GM10847 (cell line): Measurements from ENCODE around the gene ZDHHC3.

Experiments
- POLR2A ChIP-seq: IDR thresholded peaks from 2 replicates; pipeline ENCODE4 v1.6.1; 2011; ENCODE audit not compliant: insufficient read length; ENCODE audit errors: extremely low read depth

Gene ZDHHC3

DNA sequence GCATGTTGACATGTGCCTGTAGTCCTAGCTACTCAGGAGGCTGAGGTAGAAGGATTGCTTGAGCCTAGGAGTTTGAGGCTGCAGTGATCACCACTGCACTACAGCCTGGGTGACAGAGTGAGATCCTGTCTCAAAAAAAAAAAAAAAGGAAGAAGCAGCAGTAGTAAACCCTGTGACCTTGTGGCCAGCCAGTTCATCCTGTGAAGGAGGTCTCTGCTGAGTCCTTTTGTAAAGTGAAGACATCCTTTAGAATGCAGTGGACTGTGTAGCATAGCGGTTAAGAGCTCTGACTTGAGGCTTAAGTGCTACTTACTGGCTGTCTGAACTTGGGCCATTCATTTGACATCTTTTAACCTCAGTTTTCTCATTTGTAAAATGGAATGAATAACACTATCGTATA is 8.4 kb upstream of the ZDHHC3 start:
- TF ChIP-seq POLR2A = no peak

DNA sequence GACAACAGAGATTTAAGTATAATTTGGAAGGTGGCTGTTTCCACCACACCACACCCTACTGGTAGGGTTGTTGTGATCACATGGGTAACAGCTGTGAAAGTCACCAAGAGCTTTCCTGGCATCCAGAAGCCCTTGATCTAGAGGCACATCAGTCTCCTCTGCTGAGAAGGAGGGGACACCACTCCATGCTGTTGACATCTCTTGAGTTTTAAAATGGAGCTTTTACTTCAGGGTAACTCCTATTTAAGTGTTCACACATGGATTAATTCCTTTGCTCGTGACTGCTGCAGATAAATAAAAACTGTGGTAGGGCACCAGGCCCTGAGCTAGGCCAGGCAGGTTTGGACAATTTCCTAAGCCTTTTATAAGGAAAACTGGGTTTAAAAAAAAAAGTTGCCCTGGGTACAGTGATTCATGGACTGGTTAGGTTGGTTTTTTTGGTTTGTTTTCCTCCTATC is 7.5 kb upstream of the ZDHHC3 start:
- TF ChIP-seq POLR2A = no peak

DNA sequence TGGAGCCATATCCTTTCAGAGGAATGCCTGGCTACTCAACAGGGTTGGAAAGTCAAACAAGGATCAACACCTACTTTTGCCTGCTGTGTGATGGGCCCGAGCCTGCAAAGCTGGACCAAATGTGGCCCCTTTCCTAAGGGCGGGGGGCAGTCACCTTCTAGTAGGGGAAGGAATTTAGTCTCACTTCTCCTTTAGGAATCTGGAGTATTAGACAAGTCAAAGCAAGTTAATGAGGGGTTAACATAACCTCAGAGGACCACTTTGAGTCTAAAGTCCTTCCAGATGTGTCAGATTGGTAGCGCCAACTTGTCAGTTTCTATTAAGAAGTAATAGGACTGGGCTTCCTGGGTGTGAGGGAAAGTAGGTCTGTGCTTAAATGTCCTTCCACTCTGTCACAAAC is 6.8 kb upstream of the ZDHHC3 start:
- TF ChIP-seq POLR2A = no peak

DNA sequence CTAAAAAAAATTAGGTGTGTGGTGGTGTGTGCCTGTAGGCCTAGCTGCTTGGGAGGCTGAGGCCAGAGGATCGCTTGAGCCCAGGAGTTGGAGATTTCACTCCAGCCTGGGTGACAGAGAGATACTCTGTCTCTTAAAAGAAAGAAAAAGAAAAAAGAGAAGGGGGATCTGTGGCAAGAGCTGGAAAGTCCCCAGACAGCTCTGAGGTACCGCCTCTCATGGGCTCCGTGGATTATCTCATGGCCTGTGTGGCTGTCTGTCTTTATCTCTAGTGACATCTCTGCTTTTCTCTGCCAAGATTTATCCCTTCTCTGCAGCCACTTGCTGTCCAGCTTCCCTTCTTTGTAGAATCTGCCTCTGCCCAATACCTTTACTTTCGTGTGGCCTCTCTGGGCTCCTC is 5.8 kb upstream of the ZDHHC3 start:
- TF ChIP-seq POLR2A = no peak

DNA sequence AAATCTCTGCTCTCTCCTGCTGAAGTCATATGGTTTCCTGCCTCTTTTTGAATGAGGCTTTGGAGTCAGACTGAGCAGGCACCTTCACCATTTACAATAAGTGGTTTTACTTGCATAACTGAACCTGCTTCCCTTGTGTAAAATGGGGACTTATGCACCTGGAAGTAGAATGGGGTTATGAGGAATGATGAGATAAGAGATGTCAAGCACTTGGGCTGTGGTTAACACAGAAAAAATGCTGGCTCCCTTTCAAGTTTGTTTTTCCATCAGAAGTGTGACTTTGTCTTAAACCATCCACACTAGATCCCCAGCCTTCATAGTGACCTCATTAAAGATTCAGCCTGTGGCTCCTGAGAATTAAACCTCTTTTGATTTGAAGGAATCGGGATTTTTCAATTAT is 5.2 kb upstream of the ZDHHC3 start:
- no peak for TF ChIP-seq POLR2A

DNA sequence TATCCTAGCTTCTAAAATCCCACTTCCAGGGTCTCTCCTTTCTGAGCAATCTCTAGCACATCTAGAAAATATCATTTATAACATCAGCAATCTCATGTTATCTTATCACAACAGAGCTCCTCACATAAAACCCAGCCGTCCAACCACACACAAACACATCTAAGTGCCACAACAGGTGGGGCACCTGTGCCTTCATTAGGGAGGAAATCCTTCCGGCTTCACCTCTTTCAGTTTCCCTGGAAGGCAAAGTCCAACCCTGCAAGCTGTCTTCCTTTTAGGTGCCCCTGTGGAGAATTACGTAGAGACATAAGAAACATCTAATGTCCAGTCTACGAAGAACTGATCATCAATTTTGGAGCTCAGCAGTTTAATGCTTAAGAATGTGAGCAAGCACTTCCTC is 1.6 kb downstream of the ZDHHC3 start:
- no peak for TF ChIP-seq POLR2A

- TF ChIP-seq POLR2A = no peak
Observed at GRCh38 chr3:44970926-44971490, 5.0 kb downstream of the ZDHHC3 start.

- no peak for TF ChIP-seq POLR2A
Observed at GRCh38 chr3:44969828-44970179, 6.2 kb downstream of the ZDHHC3 start.

DNA sequence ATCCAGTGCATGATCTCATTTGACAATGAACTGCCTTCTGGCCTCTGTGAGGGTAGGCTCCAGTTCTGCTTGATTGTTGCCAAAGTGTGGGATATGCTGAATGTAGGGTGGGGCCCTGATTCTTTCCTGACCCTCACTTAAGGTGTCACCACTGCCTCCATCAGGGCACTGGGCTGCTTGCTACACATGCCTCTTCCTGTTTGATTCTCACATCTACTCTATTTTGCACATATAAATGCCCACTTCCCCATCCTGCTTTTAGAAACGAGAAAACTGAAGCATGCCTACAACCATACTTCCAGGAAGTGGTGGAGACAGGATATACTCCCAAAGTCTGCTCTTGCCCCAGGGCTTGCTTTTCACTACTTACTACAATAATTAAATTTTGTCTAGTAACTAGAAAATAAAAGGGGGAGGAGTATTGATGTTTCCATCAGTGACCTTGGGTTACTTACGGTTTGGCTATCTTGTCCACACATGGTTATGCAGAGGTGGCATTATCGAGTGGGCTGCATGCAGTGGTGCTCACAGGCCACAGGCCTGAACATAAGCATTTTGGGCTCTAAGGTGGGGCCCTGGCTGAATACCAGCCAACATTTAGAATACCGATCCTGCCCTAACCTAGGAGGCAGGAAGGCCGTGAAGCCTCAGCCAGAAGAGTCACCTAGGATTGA is 6.7 kb downstream of the ZDHHC3 start:
- no peak for TF ChIP-seq POLR2A

- no peak for TF ChIP-seq POLR2A
Observed at GRCh38 chr3:44968447-44968858, 7.5 kb downstream of the ZDHHC3 start.

DNA sequence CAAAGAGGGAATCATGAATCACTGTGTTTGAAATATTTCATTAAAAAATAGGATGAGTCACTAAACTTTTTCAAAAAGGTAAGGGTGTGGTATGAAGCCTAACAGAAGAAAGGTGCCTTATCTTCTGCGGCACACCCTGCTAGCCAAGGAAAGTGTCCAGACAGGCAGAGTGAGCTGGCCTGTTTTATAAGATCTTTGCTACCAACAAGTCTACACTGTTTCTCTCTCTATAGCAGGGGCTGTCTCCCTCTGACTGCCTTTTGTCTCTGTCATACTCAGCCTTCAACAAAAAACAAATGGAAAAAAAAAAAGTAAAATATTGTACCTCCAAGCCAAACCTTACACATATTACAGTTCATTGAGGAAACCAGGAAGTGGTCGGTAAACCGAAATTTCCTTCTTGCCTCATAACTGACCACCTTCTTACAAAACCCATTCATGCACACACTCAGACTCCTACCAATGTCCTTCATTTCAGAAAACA is 9.1 kb downstream of the ZDHHC3 start:
- no peak for TF ChIP-seq POLR2A

- no peak for TF ChIP-seq POLR2A
Observed at GRCh38 chr3:44965165-44965564, 10.8 kb downstream of the ZDHHC3 start.

DNA sequence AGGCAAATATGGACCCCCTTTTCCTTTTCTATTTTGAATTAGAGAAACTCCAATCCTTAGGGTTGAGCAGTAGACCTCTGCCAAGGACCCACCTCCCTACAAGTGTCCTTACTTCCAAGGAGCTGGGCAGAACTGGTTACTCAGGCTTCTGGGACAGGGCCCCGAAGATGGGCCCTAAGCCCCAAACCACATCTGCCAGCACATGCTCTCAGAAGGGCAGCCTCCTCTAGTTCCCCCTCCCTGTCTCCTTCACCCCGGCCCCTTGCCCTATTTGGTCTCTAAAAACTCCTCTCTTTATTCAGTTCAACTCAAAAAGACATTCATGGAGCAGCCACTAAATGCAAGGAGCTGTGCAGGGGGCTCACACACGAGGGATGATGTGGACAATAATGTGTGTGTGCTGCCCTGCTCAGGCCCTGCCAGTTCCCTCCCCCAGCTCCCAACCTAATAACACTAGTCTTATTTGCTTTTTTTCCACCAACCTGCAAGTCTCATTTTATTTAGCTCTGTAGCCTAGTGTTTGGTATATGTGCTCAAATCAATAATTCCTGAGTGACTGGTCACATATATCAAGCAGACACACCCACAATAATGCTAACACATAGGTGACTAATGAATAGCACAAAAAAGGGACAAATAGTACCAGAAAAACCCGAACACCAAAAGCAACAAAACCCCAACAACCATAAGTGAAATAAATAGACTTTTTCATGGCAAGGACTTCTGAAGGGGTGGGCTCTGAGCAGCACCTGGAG is 12.2 kb downstream of the ZDHHC3 start:
- TF ChIP-seq POLR2A = no peak

- no peak for TF ChIP-seq POLR2A
Observed at GRCh38 chr3:44962621-44963393, 13.2 kb downstream of the ZDHHC3 start.

GRCh38 chr3:44961888-44962287 is 14.1 kb downstream of the ZDHHC3 start:
- no peak for TF ChIP-seq POLR2A
